Measurements from ENCODE around the gene PPP4R4. TPM values are rescaled to one million over a fixed set of nuclear protein-coding genes. Genes with fewer than 3 reads are reported as not detected.
"Not testable (repeated sequence)": the region's sequence is repeated elsewhere in the genome, so short reads cannot be mapped to it uniquely, and the experiment has no call there.

The PPP4R4 gene
- total RNA-seq, 4 donors from 2014 or later: 0.56 to 8.6 (median 1.7) TPM

DNA sequence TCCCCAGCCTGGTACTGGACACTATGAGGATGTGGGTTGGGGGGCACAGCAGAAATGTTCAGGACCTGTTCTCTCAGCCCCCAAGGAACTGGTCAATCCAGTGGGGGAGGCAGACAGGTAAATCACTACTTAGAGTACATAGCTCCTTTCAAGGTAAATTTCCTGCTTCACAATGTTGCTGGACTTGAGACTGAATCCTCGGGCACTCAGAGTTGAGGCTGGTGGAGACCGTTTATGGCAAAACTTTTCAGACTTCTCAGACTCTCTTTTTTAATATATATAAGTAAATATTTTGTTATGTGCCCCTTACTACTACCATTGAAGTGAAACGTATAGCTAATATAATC is 119.4 kb downstream of the PPP4R4 start:
- no peak for DNase-seq (ENCODE audit: low spot score in 2 of 2)
- no peak overlapping the region for H3K4me3 ChIP-seq (ENCODE audit: low read depth, poor library complexity, severe bottlenecking)
- 52 to 88% methylated on average over 3 of the region's 3 CpGs for WGBS, 2 donors
- intact Hi-C loops (cut with DNase I; ENCODE audit: low total_unique reads): no loop called here
- no peak for TF ChIP-seq POLR2A (IDR thresholded peaks at IDR 0.05)
- TF ChIP-seq CTCF (IDR thresholded peaks at IDR 0.05): no peak

GRCh38 chr14:94295360-94296180 is 121.4 kb downstream of the PPP4R4 start:
- no peak for DNase-seq (ENCODE audit: low spot score in 2 of 2)
- no peak overlapping the region for H3K4me3 ChIP-seq (ENCODE audit: low read depth, poor library complexity, severe bottlenecking)
- TF ChIP-seq CTCF (IDR thresholded peaks at IDR 0.05): no peak
- no peak for TF ChIP-seq POLR2A (IDR thresholded peaks at IDR 0.05)
- intact Hi-C loops (cut with DNase I; ENCODE audit: low total_unique reads): no loop called here
- WGBS, 2 donors: 72 to 76% methylated on average over 9 of the region's 9 CpGs

GRCh38 chr14:94296181-94296545 is 122.0 kb downstream of the PPP4R4 start:
- DNase-seq (ENCODE audit: low spot score in 2 of 2); intact Hi-C loops (cut with DNase I; ENCODE audit: low total_unique reads); H3K4me3 ChIP-seq (ENCODE audit: low read depth, poor library complexity, severe bottlenecking): not testable (repeated sequence)
- WGBS, 2 donors: 46 to 72% methylated on average over 4 of the region's 4 CpGs

DNA sequence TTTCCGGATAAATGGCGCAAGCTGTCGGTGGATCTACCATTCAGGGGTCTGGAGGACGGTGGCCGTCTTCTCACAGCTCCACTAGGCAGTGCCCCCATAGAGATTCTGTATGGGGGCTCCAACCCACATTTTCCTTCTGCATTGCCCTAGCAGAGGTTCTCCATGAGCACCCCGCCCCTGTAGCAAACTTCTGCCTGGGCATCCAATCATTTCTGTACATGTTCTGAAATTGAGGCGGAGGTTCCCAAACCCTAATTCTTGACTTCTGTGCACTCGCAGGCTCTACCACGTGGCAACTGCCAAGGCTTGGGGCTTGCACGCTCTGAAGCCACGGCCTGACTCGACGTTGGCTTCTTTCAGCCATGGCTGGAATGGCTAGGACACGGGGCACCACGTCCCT is 124.0 kb downstream of the PPP4R4 start:
- whole genome bisulfite sequencing, 2 donors: 90 to 91% methylated on average over 15 of the region's 15 CpGs
- intact Hi-C loops (cut with DNase I; ENCODE audit: low total_unique reads): no loop called here
- no peak for DNase-seq (ENCODE audit: low spot score in 2 of 2)
- H3K4me3 ChIP-seq (ENCODE audit: low read depth, poor library complexity, severe bottlenecking): no peak overlapping the region
- TF ChIP-seq POLR2A (IDR thresholded peaks at IDR 0.05): no peak
- TF ChIP-seq CTCF (IDR thresholded peaks at IDR 0.05): no peak

DNA sequence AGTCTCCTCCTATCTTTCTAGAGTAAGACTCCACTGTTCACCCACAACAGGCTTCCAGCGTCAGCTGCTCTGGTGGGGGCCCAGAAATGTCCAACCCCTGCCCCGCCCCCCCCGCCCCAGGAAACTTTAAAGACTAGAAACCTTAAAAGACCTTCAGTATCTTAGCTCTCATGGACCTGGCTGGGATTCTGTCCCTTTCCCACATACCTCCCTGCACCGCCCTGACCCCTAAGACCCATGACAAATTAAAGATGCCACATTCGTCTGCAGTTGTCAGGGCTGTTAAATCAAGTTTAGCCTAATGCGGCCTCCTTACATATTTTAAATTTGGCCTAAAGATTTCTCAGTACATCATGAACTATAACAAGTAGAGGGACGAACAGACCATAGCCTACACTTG is 129.0 kb downstream of the PPP4R4 start:
- WGBS, 2 donors: 81 to 86% methylated on average over 7 of the region's 7 CpGs

DNA sequence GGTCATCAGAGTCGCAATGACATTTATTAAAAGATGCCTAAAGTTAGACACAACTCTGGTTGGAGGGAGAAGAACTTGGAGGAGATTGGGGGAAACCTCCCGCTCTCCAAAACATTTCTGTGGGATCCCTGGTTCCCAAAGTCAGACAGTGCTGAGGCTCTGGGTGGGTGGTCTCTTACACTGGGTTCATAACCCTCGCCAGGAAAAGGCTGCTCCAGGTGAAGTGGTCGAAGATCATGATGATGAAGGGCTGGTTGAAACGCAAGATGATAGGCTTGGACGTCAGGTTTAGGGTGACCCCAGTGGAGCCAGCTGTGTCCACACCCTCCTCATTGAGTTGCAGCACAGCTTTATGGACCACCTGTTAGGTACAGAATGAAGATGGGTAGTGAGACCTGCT is 130.1 kb downstream of the PPP4R4 start:
- WGBS, 2 donors: 89 to 92% methylated on average over 6 of the region's 6 CpGs
- DNase-seq (ENCODE audit: low spot score in 2 of 2): no peak
- intact Hi-C loops (cut with DNase I; ENCODE audit: low total_unique reads): no loop called here
- TF ChIP-seq CTCF (IDR thresholded peaks at IDR 0.05) (no peak), POLR2A (IDR thresholded peaks at IDR 0.05) (no peak)
- no peak overlapping the region for H3K4me3 ChIP-seq (ENCODE audit: low read depth, poor library complexity, severe bottlenecking)

More for the DNA sequence above, 129.0 kb downstream of the PPP4R4 start:
- DNase-seq (ENCODE audit: low spot score in 2 of 2): no peak
- intact Hi-C loops (cut with DNase I; ENCODE audit: low total_unique reads): no loop called here
- TF ChIP-seq POLR2A (IDR thresholded peaks at IDR 0.05) (no peak), CTCF (IDR thresholded peaks at IDR 0.05) (no peak)
- no peak overlapping the region for H3K4me3 ChIP-seq (ENCODE audit: low read depth, poor library complexity, severe bottlenecking)

All from lower leg skin (tissue), 4 donors.